Liver (tissue), 9 donors: ENCODE results near the gene HS6ST3. TPM values are rescaled to one million over a fixed set of nuclear protein-coding genes. Genes with fewer than 3 reads are reported as not detected.

Experiments used
- DNase-seq: peaks from one replicate; pipeline ENCODE4 v3.0.0-alpha.2; 2017; ENCODE audit warnings: low spot score
- H3K27ac ChIP-seq, 2 donors: one replicate each; pipeline ENCODE4 v1.7.0; 2013; ENCODE audit warnings: inconsistent platforms in 2 of 2, low read length in 2 of 2, control low read depth in 1 of 2, low read depth in 1 of 2, mild to moderate bottlenecking in 1 of 2
- H3K27me3 ChIP-seq, 4 donors: one replicate each; pipeline versions ENCODE4 v1.6.1 to v1.7.0; 2013; ENCODE audit warnings: low read length in 3 of 4, inconsistent platforms in 1 of 4, mild to moderate bottlenecking in 1 of 4, moderate library complexity in 1 of 4; ENCODE audit not compliant: control insufficient read depth in 4 of 4, insufficient read depth in 4 of 4
- H3K36me3 ChIP-seq, 4 donors: one replicate each; pipeline versions ENCODE4 v1.6.1 to v1.7.0; 2013; ENCODE audit warnings: low read length in 3 of 4, mild to moderate bottlenecking in 3 of 4, low read depth in 1 of 4, moderate library complexity in 1 of 4; ENCODE audit not compliant: control insufficient read depth in 4 of 4, insufficient read depth in 3 of 4
- H3K4me1 ChIP-seq, 4 donors: one replicate each; pipeline versions ENCODE4 v1.6.1 to v1.7.0; 2013; ENCODE audit warnings: low read length in 3 of 4, mild to moderate bottlenecking in 3 of 4, moderate library complexity in 1 of 4; ENCODE audit not compliant: control insufficient read depth in 4 of 4, insufficient read depth in 4 of 4
- H3K4me3 ChIP-seq, 3 donors: one replicate each; pipeline versions ENCODE4 v1.6.1 to v1.7.0; 2013; ENCODE audit warnings: low read length in 3 of 3, control low read depth in 1 of 3, low read depth in 1 of 3, mild to moderate bottlenecking in 1 of 3
- H3K9ac ChIP-seq, 2 donors: one replicate each; pipeline ENCODE4 v1.7.0; 2013; ENCODE audit warnings: low read length in 2 of 2, mild to moderate bottlenecking in 2 of 2, moderate library complexity in 2 of 2, control low read depth in 1 of 2, low read depth in 1 of 2
- H3K9me3 ChIP-seq, 4 donors: one replicate each; pipeline versions ENCODE4 v1.6.1 to v1.7.0; 2013; ENCODE audit warnings: low read length in 3 of 4; ENCODE audit not compliant: control insufficient read depth in 4 of 4
- EGR1 ChIP-seq, 2 donors: IDR thresholded peaks; 2 replicates each; pipeline ENCODE4 v1.6.1; 2016 to 2018; ENCODE audit warnings: antibody characterized with exemption in 2 of 2, low read depth in 2 of 2
- FOXA2 ChIP-seq: IDR thresholded peaks from 2 replicates; pipeline ENCODE4 v1.6.1; 2016; ENCODE audit warnings: antibody characterized with exemption
- GABPA ChIP-seq, 2 donors: IDR thresholded peaks in 1 of 2; conservative IDR thresholded peaks in 1 of 2; 2 replicates each; pipeline ENCODE4 v1.6.1; 2016; ENCODE audit warnings: antibody characterized with exemption in 2 of 2, mild to moderate bottlenecking in 1 of 2, moderate library complexity in 1 of 2
- HNF4A ChIP-seq, 2 donors: conservative IDR thresholded peaks; 2 replicates each; pipeline ENCODE4 v1.6.1; 2016; ENCODE audit warnings: antibody characterized with exemption in 2 of 2, mild to moderate bottlenecking in 2 of 2
- HNF4G ChIP-seq: IDR thresholded peaks from 2 replicates; pipeline ENCODE4 v1.6.1; 2016; ENCODE audit warnings: antibody characterized with exemption
- NR2F2 ChIP-seq: IDR thresholded peaks from 2 replicates; pipeline ENCODE4 v1.6.1; 2016; ENCODE audit warnings: antibody characterized with exemption
- RAD21 ChIP-seq, 2 donors: IDR thresholded peaks; 2 replicates each; pipeline ENCODE4 v1.6.1; 2016; ENCODE audit warnings: antibody characterized with exemption in 2 of 2, mild to moderate bottlenecking in 2 of 2
- REST ChIP-seq: IDR thresholded peaks from 2 replicates; pipeline ENCODE4 v1.6.1; 2016; ENCODE audit warnings: antibody characterized with exemption, mild to moderate bottlenecking
- TAF1 ChIP-seq: conservative IDR thresholded peaks from 2 replicates; pipeline ENCODE4 v1.6.1; 2016; ENCODE audit warnings: antibody characterized with exemption, mild to moderate bottlenecking
- YY1 ChIP-seq: IDR thresholded peaks from 2 replicates; pipeline ENCODE4 v1.6.1; 2016; ENCODE audit warnings: antibody characterized with exemption, mild to moderate bottlenecking
- ZBTB33 ChIP-seq: IDR thresholded peaks from 2 replicates; pipeline ENCODE4 v1.6.1; 2016; ENCODE audit warnings: antibody characterized with exemption
- WGBS: extraction: QIAGEN DNeasy Blood & Tissue Kit; methylation state at CpG from one replicate; pipeline ENCODE4 v1.1.7; 2013; 5-methylcytosine and 5-hydroxymethylcytosine counted together
- polyA plus RNA-seq, 2 donors: library from polyadenylated mRNA; stranded (reverse) in 1 of 2; unstranded in 1 of 2; fragments of 200-250 nt in 1 of 2; fragments of >200 nt in 1 of 2; fragmentation: Nextera tagmentation in 1 of 2; extraction: Ambion mirVana in 1 of 2; gene quantifications; one replicate each; pipeline versions ENCODE4 v1.2.1 to v1.2.3, GENCODE V29; 2013 to 2015
- total RNA-seq, 2 donors: library from RNA; depleted of rRNA; stranded (reverse); fragments of >200 nt; gene quantifications; one replicate each; pipeline ENCODE4 v1.2.3, GENCODE V29; 2014
- TF ChIP-seq, protein P1 (sequence below): IDR thresholded peaks from 2 replicates; pipeline ENCODE4 v1.6.1; 2016; ENCODE audit warnings: antibody characterized with exemption
- TF ChIP-seq, protein P2 (sequence below): IDR thresholded peaks from 2 replicates; pipeline ENCODE4 v1.6.1; 2016; ENCODE audit warnings: antibody characterized with exemption
- TF ChIP-seq, protein P3 (sequence below): fragments of 150-350 bp; IDR thresholded peaks from 2 replicates; pipeline ENCODE4 v1.5.1; 2017; ENCODE audit warnings: improper control_type of control experiment, low read depth, low read length; ENCODE audit not compliant: missing input control
- donor health status: healthy.
- donor health status: healthy.
- donor health status: healthy.
- donor health status: healthy.
- donor health status: healthy.

The HS6ST3 gene
- total and polyA plus RNA-seq, 4 donors = under 0.01 TPM; not detected in 3

DNA sequence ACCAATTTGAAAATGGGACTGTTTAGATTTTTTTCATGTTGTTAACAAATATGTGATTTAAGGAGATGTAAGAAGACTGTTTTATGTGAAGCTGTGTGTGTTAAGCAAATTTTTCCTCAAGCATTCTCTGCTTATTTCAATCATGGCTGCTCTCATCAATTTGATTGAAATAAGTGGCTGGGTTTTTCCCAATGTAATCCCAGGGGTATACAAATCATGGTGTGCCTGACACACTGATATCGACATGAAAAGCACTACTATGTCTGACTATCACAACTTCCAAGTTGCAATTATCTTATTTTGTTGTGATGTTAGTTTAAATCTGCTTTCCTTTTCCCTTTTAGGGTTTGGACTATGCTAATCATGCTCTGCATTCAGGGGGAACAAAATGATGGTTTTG is 283.7 kb downstream of the HS6ST3 start:
- TF ChIP-seq TAF1 (no peak), ZBTB33 (no peak), YY1 (no peak), HNF4A (conservative IDR thresholded peaks at IDR 0.05) (no peak), GABPA (IDR thresholded peaks at IDR 0.05 in 1 of 2, conservative IDR thresholded peaks at IDR 0.05 in 1 of 2) (no peak)
- TF ChIP-seq, protein P1, sequence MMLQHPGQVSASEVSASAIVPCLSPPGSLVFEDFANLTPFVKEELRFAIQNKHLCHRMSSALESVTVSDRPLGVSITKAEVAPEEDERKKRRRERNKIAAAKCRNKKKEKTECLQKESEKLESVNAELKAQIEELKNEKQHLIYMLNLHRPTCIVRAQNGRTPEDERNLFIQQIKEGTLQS = no peak
- TF ChIP-seq, protein P2, sequence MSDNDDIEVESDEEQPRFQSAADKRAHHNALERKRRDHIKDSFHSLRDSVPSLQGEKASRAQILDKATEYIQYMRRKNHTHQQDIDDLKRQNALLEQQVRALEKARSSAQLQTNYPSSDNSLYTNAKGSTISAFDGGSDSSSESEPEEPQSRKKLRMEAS = no peak
- TF ChIP-seq, protein P3, sequence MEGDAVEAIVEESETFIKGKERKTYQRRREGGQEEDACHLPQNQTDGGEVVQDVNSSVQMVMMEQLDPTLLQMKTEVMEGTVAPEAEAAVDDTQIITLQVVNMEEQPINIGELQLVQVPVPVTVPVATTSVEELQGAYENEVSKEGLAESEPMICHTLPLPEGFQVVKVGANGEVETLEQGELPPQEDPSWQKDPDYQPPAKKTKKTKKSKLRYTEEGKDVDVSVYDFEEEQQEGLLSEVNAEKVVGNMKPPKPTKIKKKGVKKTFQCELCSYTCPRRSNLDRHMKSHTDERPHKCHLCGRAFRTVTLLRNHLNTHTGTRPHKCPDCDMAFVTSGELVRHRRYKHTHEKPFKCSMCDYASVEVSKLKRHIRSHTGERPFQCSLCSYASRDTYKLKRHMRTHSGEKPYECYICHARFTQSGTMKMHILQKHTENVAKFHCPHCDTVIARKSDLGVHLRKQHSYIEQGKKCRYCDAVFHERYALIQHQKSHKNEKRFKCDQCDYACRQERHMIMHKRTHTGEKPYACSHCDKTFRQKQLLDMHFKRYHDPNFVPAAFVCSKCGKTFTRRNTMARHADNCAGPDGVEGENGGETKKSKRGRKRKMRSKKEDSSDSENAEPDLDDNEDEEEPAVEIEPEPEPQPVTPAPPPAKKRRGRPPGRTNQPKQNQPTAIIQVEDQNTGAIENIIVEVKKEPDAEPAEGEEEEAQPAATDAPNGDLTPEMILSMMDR = no peak
- Histone ChIP-seq H3K4me3 (no peak overlapping the region), H3K4me1 (no peaks in the 10 kb centered on the region), H3K27me3 (no peaks in the 10 kb centered on the region), H3K9ac (no peak overlapping the region), H3K36me3 (no peaks in the 10 kb centered on the region), H3K27ac (no peak overlapping the region), H3K9me3 (no peaks in the 10 kb centered on the region)
- no peak for DNase-seq
- 65% methylated on average over 1 of the region's 1 CpG for WGBS

GRCh38 chr13:96377835-96378234 is 287.9 kb downstream of the HS6ST3 start:
- no peak for TF ChIP-seq ZBTB33
- TF ChIP-seq HNF4G = no peak
- TF ChIP-seq RAD21 (IDR thresholded peaks at IDR 0.05) = no peak
- no peak for TF ChIP-seq NR2F2
- no peak overlapping the region for H3K9ac ChIP-seq
- no peaks in the 10 kb centered on the region for H3K27me3 ChIP-seq
- WGBS = 84% methylated on average over 3 of the region's 3 CpGs
- no peaks in the 10 kb centered on the region for H3K36me3 ChIP-seq
- DNase-seq = no peak
- H3K4me1 ChIP-seq = no peaks in the 10 kb centered on the region
- H3K4me3 ChIP-seq = no peak overlapping the region
- no peak overlapping the region for H3K27ac ChIP-seq
- H3K9me3 ChIP-seq = no peaks in the 10 kb centered on the region

DNA sequence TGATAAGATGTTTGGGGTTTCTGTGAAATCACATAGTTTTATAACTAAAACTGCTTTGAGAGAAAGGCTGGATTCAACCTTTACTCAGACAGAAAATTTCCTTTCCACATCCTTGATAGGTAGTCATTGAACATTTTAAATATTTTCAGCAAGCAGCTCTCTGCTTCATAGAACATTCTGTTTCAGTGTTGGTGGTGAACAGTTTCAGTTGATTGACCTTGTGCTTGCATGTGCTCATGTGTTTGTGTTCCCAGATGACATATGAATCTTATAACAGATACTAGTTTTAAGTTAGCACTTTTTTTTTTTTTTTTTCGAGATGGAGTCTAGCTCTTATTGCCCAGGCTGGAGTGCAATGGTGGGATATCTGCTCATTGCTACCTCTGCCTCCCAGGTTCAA is 290.1 kb downstream of the HS6ST3 start:
- H3K27me3 ChIP-seq = no peaks in the 10 kb centered on the region
- DNase-seq = no peak
- H3K36me3 ChIP-seq = no peaks in the 10 kb centered on the region
- H3K9me3 ChIP-seq = no peaks in the 10 kb centered on the region
- 69% methylated on average over 1 of the region's 1 CpG for WGBS
- H3K27ac ChIP-seq = no peak overlapping the region
- H3K9ac ChIP-seq = no peak overlapping the region
- H3K4me1 ChIP-seq = no peaks in the 10 kb centered on the region
- H3K4me3 ChIP-seq = no peak overlapping the region
- TF ChIP-seq HNF4A (conservative IDR thresholded peaks at IDR 0.05) = no peak
- no peak for TF ChIP-seq HNF4G
- TF ChIP-seq, protein P2 = no peak
- no peak for TF ChIP-seq REST
- no peak for TF ChIP-seq FOXA2
- no peak for TF ChIP-seq EGR1 (IDR thresholded peaks at IDR 0.05; ENCODE audit: low read depth in 2 of 2)
- TF ChIP-seq, protein P1 = no peak
- TF ChIP-seq, protein P3 = no peak
